SU-DHL-6 (cell line): ENCODE data around the gene EFHB.

ENCODE experiments used
- CTCF ChIP-seq: fragments of 200-600 bp; sonication (generic); IDR thresholded peaks from one replicate; pipeline ENCODE4 v1.5.1; 2017; ENCODE audit warnings: antibody characterized with exemption, mild to moderate bottlenecking, low read length, moderate library complexity; ENCODE audit not compliant: insufficient read depth, poor library complexity, severe bottlenecking
- EZH2phosphoT487 ChIP-seq: fragments of 200-600 bp; sonication (generic), shearing (Covaris generic); conservative IDR thresholded peaks from 2 replicates; pipeline ENCODE4 v1.6.1; 2018; ENCODE audit warnings: mild to moderate bottlenecking, antibody characterized with exemption, low read length, moderate library complexity, mixed read lengths

- TF ChIP-seq EZH2phosphoT487 = no peak
- TF ChIP-seq CTCF = no peak
Observed at GRCh38 chr3:19931180-19931692, 2.8 kb downstream of the EFHB start.
